Ureter (tissue), 1 donor: Measurements from ENCODE around the gene SEC14L5. TPM values are rescaled to one million over a fixed set of nuclear protein-coding genes. Genes with fewer than 3 reads are reported as not detected.

Source experiments
- DNase-seq: peaks from one replicate; pipeline ENCODE4 v3.0.0-alpha.2; 2020; ENCODE audit warnings: low spot score
- total RNA-seq: library from RNA; stranded (reverse); gene quantifications from one replicate; pipeline ENCODE4 v1.2.4, GENCODE V29; 2023
- donor health status: DM: yes; HTN: yes; CAD: no.

Gene SEC14L5
- total RNA-seq, 1 donor from 2014 or later = not detected

DNA sequence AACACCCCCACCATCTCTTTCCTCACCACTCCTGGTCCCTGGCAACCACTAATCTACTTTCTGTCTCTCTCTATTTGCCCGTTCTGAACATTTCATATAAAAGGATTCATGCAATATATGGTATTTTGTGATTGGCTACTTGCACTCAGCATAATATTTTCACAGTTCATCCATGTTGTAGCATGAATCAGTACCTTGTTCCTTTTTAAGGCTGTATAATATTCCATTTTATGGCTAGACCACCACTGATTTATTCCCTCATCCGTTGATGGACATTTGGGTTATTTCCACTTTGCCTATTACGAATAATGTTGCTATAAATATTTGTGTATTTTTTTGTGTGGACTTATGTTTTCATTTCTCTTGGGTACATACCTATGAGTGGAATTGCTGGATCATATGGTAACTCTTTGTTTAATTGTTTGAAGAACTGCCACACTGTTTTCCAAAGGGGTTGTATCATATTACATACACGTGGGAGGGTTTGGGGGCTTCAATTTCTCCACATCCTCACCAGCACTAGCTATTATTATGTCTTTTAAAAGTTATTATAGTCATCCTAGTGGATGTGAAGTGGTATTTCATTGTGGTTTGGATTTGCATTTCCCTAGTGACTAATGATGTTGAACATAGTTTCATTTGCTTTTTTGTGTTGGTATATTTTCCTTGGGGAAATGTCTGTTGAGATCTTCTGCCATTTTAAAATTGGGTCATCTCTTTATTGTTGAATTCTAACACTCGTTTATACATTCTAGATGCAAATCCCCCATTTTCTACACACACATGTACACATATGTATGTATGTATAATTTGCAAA is 26.3 kb downstream of the SEC14L5 start:
- DNase-seq = no peak

DNA sequence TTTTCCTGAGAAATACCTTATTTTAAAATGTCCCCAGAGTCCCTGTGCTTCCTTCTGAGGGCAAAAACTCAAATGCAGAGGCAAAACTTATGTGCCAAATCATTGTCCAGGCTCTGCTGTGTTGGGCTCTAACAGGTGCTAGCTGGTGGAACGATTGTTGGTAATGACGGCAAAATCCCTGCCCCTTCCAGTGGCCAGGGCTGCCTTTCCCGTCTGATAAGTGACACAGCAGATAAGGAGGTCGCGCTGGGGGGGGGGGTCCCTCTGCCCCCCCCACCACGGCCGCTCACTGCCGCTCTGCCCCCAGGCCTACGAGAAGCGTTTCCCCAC is 29.1 kb downstream of the SEC14L5 start:
- no peak for DNase-seq

DNA sequence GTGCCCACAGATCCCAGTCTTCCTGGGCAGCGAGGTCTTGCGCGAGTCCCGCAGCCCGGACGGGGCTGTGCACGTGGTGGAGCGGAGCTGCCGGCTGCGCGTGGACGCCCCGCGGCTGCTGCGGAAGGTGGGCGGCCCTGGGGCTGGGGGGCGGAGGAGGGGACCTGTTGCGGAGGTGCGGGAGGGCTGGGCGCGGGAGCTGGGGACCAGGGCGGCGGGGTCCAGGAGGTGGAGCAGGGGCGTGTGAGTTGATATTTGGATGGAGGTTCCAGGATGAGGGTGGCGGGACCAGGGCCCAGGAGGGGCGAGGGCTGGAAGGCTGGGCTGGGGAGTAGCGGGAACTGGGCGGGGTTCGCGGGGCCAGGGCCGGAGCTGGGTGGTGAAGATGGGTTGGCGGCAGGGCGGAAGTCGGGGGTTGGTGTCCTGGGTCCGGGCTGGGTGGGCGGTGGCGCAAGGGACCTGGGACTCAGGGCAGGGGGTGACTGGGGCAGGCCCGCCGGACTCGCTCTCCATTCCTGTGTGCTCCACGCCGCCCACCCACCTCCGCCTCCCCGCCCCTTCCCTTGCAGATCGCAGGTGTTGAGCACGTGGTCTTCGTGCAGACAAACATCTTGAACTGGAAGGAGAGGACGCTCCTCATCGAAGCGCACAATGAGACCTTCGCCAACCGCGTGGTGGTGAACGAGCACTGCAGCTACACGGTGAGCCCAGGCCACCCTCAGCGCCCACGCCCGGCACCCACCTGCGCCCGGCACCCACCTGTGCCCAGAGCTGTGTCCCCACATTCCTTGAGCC is 29.6 kb downstream of the SEC14L5 start:
- DNase-seq = no peak

DNA sequence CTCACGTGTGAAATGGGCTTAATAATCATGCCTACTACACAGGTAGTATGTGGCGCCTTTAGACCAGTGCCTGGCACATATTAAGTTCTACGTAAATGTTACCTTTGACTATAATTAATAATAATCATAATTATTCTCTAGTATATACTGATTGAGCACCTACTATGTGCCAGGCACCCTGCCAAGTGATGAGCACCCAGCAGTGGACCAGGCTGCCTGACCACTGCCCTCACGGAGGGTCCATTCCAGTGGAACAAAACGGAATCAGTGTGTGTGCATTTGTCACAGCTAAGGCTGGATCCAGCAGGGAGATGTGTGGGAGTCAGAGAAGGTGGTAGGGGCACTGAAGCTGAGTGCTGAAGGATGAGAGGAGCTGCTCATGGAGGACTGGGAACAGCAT is 30.5 kb downstream of the SEC14L5 start:
- DNase-seq = no peak

DNA sequence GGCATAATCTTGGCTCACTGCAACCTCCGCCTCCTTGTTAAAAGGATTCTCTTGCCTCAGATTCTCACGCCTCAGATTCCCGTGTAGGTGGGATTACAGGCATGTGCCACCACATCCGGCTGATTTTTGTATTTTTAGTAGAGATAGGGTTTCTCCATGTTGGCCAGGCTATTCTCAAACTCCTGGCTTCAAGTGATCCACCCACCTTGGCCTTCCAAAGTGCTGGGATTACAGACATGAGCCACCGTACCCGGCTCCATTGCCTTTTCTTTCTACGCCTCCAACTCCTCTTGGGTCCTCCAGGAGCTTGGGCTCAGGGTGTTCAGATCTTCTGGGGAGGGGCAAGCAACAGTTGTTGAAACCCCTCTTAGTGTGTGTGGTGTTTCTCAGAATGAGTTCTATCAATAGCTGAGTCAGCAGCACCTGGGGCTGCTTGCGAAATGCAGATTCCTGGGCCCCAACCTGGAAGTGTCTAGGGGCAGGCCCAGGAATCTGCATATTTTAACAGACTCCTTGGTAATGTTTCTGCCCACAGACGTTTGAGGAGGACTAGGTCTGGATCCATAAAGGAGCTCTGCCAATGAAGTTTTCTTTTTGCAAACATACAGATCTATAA is 31.4 kb downstream of the SEC14L5 start:
- DNase-seq = no peak

DNA sequence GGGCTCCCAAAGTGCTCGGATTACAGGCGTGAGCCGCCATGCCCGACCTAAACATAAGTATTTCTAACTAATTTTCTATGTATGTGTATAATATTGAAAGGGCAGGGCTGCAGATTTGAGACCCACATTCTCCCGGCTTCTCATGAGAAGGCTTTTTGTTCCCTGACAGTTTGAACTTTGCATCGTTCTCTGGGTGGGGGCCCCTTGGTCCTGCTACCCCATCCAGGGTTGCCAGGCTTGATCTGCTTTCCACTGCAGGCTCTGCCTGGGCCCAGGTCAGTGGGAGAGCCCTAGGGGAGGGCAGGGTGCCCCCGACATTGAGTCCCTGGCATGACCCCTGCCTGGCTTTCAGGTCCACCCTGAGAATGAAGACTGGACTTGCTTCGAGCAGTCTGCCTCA is 32.3 kb downstream of the SEC14L5 start:
- no peak for DNase-seq

DNA sequence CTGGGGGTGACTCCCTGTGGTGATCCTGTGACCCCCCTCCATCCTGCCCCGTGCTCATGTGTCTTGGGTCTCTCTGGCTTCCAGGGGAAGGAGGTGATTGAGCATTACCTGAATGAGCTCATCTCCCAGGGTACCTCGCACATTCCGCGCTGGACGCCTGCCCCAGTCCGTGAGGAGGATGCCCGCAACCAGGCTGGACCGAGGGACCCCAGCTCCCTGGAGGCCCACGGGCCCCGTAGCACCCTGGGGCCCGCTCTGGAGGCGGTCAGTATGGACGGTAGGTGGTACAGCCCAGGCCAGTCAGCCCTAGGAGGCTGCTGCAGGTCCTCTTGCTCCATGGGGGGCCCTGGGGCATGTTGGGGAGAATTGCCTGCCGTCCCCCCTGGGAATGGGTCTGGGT is 33.6 kb downstream of the SEC14L5 start:
- DNase-seq = no peak

DNA sequence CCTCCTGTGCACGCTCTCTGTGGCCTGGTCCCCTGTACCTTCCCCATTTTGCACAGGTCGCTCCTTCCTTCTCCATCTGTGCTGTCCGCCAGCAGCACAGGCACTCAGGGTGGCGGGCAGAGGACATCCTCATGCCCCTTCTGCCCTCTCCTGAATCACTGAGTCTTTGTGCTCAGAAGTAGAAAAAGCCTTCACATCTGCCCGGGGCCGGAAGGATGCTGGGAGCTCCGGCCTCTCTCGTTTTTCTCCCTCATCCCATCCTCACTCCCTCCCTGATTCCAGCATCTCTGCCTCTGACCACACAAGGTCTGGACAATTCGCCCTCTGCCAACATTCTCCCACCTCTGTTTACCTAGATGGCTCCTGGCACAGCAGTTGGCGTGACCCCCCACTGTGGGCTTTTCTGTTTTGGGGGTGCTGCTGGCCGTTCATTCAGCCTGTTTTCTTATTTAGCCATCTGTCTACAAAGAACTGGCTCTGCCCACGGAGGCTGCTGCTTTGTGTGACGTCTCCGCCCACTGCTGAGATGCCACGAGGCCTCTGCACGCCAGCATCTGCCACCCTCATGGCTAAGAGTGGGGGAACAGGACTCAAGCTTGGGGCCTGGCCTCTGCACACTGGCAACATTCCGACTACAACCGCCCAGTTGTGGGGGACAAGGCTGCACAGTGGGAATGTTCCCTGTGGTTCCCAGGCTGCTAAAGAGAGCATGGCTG is 36.7 kb downstream of the SEC14L5 start:
- DNase-seq = no peak

DNA sequence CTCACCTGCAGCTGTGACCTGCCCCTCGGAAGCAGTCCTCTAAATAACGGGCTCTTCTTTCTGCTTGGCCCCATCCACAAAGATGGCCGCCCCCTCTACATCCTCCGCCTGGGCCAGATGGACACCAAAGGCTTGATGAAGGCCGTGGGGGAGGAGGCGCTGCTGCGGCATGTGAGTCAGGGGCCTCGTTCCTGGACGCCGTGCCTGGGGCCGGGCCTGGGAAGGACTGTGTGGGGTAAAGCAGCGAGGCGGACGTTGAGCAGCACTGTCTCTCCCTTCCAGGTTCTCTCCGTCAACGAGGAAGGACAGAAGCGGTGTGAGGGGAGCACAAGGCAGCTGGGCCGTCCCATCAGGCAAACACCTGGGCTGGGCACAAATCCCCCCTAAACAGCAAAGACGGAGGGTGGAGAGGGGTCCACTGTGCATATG is 42.5 kb downstream of the SEC14L5 start:
- DNase-seq = no peak

DNA sequence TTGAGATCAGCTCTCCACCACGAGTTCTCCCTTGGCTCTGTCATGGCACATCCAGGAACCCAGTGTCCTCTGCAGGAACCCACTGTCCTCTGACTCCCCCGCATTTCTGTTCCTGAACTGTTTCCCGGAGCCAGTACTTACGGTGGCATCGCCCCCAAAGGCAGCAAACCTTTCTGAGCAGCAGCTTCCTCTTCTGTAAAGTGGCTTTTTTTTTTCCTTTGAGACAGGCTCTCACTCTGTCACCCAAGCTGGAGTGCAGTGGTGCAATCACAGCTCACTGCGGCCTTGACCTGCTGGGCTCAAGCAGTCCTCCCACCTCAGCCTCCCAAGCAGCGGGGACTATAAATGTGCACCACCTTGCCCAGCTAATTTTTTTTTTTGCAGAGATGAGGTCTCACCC is 43.4 kb downstream of the SEC14L5 start:
- no peak for DNase-seq

DNA sequence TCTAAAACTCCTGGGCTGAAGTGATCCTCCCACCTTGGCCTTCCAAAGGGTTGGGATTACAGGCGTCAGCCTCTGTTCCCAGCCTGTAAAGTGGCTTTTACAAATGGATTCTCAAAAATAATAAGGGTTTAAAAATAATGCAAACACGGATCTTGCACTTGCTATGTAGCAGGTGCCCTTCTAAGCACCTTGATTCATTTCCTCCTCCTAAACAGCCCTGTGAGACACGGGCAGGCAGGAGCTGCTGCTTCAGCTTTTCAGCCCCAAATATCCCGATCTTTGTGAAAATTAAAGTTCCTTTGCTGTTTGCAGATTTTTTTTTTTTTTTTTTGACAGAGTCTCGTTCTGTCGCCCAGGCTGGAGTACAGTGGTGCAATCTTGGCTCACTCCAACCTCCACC is 43.9 kb downstream of the SEC14L5 start:
- no peak for DNase-seq

DNA sequence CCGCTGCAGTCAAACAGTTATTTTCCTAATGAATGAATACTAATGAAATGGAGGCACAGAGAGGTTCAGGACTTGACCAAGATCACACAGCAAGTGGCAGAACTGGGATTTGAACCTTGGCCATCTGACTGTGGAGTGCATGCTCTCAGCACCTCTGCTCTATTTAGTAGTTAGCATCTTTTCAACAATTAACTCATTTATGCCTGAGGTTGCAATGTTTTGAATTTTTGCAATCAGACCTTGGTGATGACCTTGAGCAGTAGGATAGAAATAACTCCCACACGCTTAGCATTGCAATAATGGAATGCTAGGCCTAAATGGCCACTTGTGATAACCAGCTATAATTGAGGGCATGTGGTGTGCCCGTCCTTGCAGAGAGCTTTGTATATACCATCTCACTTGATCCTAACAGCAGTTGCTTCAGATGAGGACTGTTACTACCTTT is 44.6 kb downstream of the SEC14L5 start:
- DNase-seq = no peak

DNA sequence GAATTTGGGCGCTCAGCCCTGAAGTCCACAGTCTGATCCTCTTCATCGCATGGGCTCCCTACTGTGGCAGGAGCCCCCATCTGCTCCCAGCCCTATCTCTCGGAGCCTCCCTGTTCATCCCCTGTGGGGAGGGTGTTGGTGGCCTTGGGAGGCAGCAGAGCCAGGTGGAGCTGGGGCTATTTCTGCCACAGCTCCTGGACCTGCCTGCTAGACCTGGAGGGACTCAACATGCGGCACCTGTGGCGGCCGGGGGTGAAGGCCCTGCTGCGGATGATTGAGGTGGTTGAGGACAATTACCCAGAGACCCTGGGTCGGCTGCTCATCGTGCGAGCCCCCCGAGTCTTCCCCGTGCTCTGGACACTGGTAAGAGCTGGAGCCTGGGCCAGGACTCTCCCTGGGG is 45.1 kb downstream of the SEC14L5 start:
- DNase-seq = no peak

DNA sequence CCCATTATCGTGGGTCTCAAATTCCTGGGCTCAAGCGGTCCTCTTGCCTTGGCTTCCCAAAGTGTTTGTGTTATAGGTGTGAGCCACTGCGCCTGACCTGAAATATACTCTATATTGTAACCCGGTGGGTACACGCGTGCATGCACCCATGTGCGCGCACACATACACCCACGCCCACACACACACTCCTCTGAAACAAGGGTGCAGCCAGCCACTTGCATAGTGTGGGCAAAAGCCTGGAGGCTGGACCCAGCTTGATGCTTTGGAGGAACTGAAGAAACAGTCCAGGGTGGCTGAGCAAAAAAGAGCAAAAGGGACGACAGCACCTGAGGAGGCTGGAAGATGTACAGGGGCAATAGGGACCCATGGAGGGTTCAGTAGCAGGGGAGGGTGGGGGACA is 45.7 kb downstream of the SEC14L5 start:
- no peak for DNase-seq

DNA sequence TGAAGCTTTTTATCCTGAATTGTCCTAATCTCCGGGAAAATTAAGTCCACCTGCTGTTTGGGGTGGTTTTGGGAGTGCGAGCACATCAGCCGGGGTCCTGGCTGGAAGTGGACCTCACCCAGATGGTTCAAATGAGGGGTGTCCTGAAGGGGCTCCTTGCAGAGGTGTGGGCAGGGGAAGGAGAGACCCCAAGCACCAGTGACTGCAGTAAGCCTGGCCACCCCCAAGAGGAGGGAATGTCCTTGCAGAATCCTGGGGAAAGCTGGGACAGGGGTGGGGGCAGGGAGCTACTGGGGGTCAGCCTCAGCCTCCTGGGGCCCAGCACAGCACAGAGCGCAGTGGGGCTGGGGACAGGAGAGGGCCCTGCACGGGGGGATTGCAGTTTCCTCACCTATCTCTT is 46.2 kb downstream of the SEC14L5 start:
- no peak for DNase-seq

DNA sequence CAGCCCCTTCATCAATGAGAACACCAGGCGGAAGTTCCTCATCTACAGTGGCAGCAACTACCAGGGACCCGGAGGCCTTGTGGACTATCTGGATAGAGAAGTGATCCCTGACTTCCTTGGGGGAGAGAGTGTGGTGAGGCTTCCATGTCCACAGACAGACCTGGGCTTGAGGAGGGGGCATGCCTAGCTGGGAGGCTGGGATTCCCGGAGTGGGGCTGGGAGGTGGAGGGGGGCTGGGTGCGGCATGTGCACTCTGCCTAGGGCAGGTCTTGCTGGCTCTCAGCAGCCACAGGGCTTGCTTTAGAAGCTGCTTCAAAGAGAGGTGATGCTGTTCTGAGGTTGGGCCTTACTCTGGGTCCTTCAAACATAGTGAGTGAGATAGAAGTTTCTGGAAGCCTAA is 47.8 kb downstream of the SEC14L5 start:
- no peak for DNase-seq

DNA sequence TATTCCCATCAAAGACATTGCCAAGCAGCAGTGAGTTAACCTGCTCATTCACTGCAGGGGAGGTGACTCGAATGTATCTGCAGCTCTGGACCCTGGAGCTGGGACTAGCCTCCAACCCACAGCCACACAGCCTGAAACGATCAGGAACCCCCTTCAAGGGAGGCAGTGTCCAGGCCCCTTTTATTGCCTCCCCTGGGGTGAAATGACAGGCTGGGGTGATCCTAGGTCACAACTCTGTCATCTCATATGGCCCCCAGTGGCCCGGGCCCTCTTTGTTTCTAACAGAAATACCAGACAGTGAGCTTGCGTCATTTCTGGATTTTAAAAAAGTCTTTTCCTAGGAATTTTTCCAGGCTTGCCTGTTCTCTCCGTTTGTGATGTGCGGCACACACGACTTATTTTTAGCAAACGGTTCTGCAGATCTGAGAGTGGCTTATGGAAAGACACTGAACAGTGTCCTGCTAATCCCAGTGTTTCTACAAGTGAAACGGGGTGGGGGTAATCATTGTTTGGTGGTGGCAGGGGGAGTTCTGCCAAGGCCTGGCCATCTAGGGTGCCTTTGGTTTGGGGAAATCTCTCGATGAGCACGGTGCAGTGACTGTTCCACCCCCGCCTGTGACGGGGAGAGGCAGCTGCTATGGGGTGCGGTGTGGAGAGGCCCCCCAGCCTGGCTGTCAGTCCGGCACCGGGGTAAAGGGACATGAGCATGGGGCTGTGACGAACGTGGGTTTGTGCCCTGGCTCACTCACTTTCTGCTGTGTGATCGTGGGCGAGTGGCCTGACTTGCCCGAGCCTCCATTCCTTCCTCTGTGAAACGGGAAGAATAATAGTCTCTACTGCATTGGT is 48.4 kb downstream of the SEC14L5 start:
- DNase-seq = no peak

DNA sequence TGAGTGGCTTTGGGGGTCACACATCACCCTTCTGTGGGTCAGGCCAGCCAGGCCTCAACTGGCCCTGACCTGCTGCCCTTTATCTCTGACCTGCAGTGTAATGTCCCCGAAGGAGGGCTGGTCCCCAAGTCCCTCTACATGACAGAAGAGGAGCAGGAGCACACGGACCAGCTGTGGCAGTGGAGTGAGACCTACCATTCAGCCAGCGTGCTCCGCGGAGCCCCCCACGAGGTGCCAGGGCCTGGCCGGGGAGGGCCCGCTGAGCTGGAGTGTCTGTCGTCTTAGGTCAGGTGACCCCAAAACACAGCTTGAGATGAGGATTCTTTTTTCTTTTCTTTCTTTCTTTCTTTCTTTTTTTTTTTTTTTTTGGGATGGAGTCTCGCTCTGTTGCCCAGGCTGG is 49.1 kb downstream of the SEC14L5 start:
- no peak for DNase-seq

DNA sequence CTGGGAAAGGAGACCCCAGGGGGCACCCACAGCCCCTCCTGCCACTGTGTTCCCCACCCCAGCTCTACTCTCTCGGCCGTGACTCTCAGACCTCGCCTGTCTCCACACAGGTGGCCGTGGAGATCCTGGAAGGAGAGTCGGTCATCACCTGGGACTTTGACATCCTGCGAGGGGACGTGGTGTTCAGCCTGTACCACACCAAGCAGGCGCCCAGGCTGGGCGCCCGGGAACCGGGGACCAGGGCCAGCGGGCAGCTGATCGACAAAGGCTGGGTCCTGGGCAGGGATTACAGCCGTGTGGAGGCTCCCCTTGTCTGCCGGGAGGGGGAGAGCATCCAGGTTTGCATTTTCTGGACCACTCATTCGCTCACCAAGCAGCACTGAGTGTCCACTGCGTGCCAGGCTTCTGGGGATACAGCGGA is 50.2 kb downstream of the SEC14L5 start:
- no peak for DNase-seq

DNA sequence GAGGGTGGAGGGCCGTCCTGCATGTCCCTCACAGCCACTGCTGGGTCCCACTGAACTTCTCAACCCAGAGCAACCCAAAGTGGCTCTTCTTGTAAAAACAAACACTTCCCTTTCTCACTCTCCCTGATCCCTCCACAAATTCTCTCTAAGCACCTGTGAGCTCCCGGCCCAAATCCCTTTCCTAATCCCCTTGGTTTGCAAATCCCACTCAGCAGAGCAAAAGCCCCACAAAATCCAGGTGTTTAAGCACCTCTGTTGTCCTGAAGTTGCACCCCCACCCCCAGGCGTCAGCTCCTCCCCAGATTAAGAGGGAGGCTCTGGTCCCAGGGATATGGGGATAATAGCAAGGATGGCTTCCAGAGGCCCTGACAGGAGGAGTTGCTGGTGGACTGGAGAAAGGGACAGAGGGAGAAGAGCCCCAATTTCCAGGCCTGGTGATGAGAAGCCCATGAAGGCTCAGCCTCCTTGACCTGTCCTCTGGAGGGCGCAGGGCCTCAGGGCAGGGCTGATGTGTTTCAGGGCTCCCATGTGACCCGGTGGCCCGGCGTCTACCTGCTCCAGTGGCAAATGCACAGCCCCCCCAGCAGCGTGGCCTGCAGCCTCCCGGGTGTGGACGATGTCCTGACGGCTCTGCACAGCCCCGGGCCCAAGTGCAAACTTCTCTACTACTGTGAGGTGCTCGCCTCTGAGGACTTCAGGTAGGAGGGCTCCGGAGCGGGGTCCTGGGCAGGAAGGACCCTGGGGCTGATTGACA is 52.6 kb downstream of the SEC14L5 start:
- no peak for DNase-seq
